Kidney epithelial cell (primary cell): ENCODE measurements around the gene ATP11A. TPM values are rescaled to one million over a fixed set of nuclear protein-coding genes. Genes with fewer than 3 reads are reported as not detected.
A peak's percentile ranks its signal among the peaks of the same experiment; 100 is the strongest.
"Not testable (repeated sequence)": the region's sequence is repeated elsewhere in the genome, so short reads cannot be mapped to it uniquely, and the experiment has no call there.

Source experiments
- DNase-seq: peaks from one replicate; pipeline ENCODE4 v3.0.0-alpha.2; 2010; ENCODE audit warnings: low read depth
- H3K27me3 ChIP-seq: 2 replicates; pipeline ENCODE4 v1.6.0; 2011; ENCODE audit warnings: low read length; ENCODE audit not compliant: control insufficient read depth, insufficient read depth
- H3K36me3 ChIP-seq: 2 replicates; pipeline ENCODE4 v1.5.1; 2011; ENCODE audit warnings: low read length; ENCODE audit not compliant: control insufficient read depth, insufficient read depth
- H3K4me3 ChIP-seq: 2 replicates; pipeline ENCODE4 v1.5.1; 2011; ENCODE audit warnings: low read depth, mild to moderate bottlenecking, control low read depth, low read length
- CTCF ChIP-seq: IDR thresholded peaks from 2 replicates; pipeline ENCODE4 v1.5.1; 2011; ENCODE audit warnings: mild to moderate bottlenecking, moderate library complexity, low read length, control low read depth, inconsistent platforms; ENCODE audit not compliant: insufficient read depth, poor library complexity, severe bottlenecking
- total RNA-seq: library from RNA; depleted of rRNA; stranded (reverse); fragments of >200 nt; gene quantifications from 2 replicates; pipeline ENCODE4 v1.2.3, GENCODE V29; 2015

ATP11A gene
- total RNA-seq, 1 donor from 2014 or later = 31.5 TPM

GRCh38 chr13:112857914-112858490, 168.2 kb downstream of the ATP11A start:
- Histone ChIP-seq H3K4me3 (no peak overlapping the region), H3K36me3 (peaks cover 1% of the 10 kb centered on the region), H3K27me3 (no peaks in the 10 kb centered on the region)
- TF ChIP-seq CTCF = no peak
- no peak for DNase-seq

- no peak for TF ChIP-seq CTCF
- no peak for DNase-seq
- Histone ChIP-seq H3K36me3 (peaks cover 1% of the 10 kb centered on the region), H3K27me3 (no peaks in the 10 kb centered on the region), H3K4me3 (no peak overlapping the region)
These were observed 169.4 kb downstream of the ATP11A start for GRCh38 chr13:112859128-112859816.

GRCh38 chr13:112859817-112860190, 170.0 kb downstream of the ATP11A start:
- Histone ChIP-seq H3K27me3 (no peaks in the 10 kb centered on the region), H3K4me3 (no peak overlapping the region), H3K36me3 (peaks cover 1% of the 10 kb centered on the region)
- DNase-seq = peak; percentile 62
- TF ChIP-seq CTCF = no peak

GRCh38 chr13:112861876-112862615, 172.2 kb downstream of the ATP11A start:
- Histone ChIP-seq H3K4me3 (no peak overlapping the region), H3K36me3 (peaks cover 1% of the 10 kb centered on the region), H3K27me3 (no peaks in the 10 kb centered on the region)
- DNase-seq = no peak
- no peak for TF ChIP-seq CTCF

GRCh38 chr13:112863356-112863755, 173.5 kb downstream of the ATP11A start:
- not testable (repeated sequence) for H3K27me3 ChIP-seq, DNase-seq, H3K4me3 ChIP-seq, H3K36me3 ChIP-seq

GRCh38 chr13:112865478-112865877, 175.6 kb downstream of the ATP11A start:
- H3K4me3 ChIP-seq, H3K27me3 ChIP-seq, H3K36me3 ChIP-seq, DNase-seq: not testable (repeated sequence)

GRCh38 chr13:112867301-112867711, 177.5 kb downstream of the ATP11A start:
- H3K4me3 ChIP-seq = no peak overlapping the region
- H3K36me3 ChIP-seq = peaks cover 1% of the 10 kb centered on the region
- TF ChIP-seq CTCF = no peak
- H3K27me3 ChIP-seq = no peaks in the 10 kb centered on the region
- DNase-seq = no peak
